IPS DF 4.7 (cell line): ENCODE data around the gene PTPRD.
A peak's percentile ranks its signal among the peaks of the same experiment; 100 is the strongest.

ENCODE experiments used
- DNase-seq: peaks from one replicate; pipeline ENCODE4 v3.0.0-alpha.2; 2013; ENCODE audit warnings: low spot score; ENCODE audit errors: extremely low read depth

The PTPRD gene

GRCh38 chr9:8799615-8800014, 1813.2 kb downstream of the PTPRD start:
- DNase-seq, result no peak

- DNase-seq, result no peak
Measured at GRCh38 chr9:8799206-8799605, 1813.6 kb downstream of the PTPRD start.

- no peak for DNase-seq
Measured at GRCh38 chr9:8784838-8785237, 1828.0 kb downstream of the PTPRD start.

GRCh38 chr9:8783941-8784340, 1828.9 kb downstream of the PTPRD start:
- no peak for DNase-seq

- DNase-seq, result no peak
Measured at GRCh38 chr9:8782237-8782636, 1830.6 kb downstream of the PTPRD start.

- DNase-seq, result no peak
Measured at GRCh38 chr9:8781458-8781857, 1831.3 kb downstream of the PTPRD start.

GRCh38 chr9:8780386-8780785, 1832.4 kb downstream of the PTPRD start:
- DNase-seq, result no peak

- DNase-seq, result no peak
Measured at GRCh38 chr9:8779478-8779877, 1833.3 kb downstream of the PTPRD start.

- DNase-seq, result no peak
Measured at GRCh38 chr9:8778356-8778755, 1834.4 kb downstream of the PTPRD start.

- DNase-seq, result no peak
Measured at GRCh38 chr9:8772302-8772701, 1840.5 kb downstream of the PTPRD start.

GRCh38 chr9:8769153-8769552, 1843.6 kb downstream of the PTPRD start:
- DNase-seq, result no peak

- DNase-seq, result no peak
Measured at GRCh38 chr9:8766096-8766495, 1846.7 kb downstream of the PTPRD start.

GRCh38 chr9:8764051-8764450, 1848.8 kb downstream of the PTPRD start:
- no peak for DNase-seq

GRCh38 chr9:8762479-8763085, 1850.2 kb downstream of the PTPRD start:
- no peak for DNase-seq

GRCh38 chr9:8760000-8760767, 1852.6 kb downstream of the PTPRD start:
- DNase-seq, result no peak

GRCh38 chr9:8757881-8758280, 1854.9 kb downstream of the PTPRD start:
- no peak for DNase-seq

- no peak for DNase-seq
Measured at GRCh38 chr9:8754751-8755150, 1858.1 kb downstream of the PTPRD start.

- no peak for DNase-seq
Measured at GRCh38 chr9:8751406-8751930, 1861.3 kb downstream of the PTPRD start.

- DNase-seq, result no peak
Measured at GRCh38 chr9:8750639-8751051, 1862.2 kb downstream of the PTPRD start.

GRCh38 chr9:8745347-8745746, 1867.5 kb downstream of the PTPRD start:
- no peak for DNase-seq

- DNase-seq, result no peak
Measured at GRCh38 chr9:8738945-8739344, 1873.9 kb downstream of the PTPRD start.

GRCh38 chr9:8736805-8737204, 1876.0 kb downstream of the PTPRD start:
- no peak for DNase-seq

GRCh38 chr9:8734760-8735159, 1878.0 kb downstream of the PTPRD start:
- DNase-seq, result peak; percentile 49
